NCI-H187 (cell line): ENCODE results near the gene MLEC.
A peak's percentile ranks its signal among the peaks of the same experiment; 100 is the strongest.
"Not testable (repeated sequence)": the region's sequence is repeated elsewhere in the genome, so short reads cannot be mapped to it uniquely, and the experiment has no call there.

Source experiments
- DNase-seq, 2 experiments: peaks; one replicate each; lab custom pipeline; 2025; lab: John Stamatoyannopoulos, UW

Gene MLEC

DNA sequence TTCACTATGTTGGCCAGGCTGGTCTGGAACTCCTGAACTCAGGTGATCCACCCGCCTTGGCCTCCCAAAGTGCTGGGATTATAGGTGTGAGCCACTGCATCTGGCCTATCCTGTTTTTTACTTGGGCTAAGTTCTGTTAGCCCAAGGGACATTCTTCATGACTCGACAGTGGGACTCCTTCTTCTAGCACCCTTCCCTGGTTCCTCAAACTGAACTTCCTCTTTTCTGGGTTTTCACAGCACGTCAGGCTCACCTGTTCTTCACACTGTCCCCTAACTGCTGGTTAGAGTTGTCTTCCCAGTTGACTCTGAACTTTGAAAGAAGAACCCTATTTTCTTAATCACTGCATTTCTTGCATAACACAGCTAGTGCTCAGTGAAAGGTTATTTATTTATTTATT, 24.1 kb upstream of the MLEC start:
- DNase-seq, result no peak

DNA sequence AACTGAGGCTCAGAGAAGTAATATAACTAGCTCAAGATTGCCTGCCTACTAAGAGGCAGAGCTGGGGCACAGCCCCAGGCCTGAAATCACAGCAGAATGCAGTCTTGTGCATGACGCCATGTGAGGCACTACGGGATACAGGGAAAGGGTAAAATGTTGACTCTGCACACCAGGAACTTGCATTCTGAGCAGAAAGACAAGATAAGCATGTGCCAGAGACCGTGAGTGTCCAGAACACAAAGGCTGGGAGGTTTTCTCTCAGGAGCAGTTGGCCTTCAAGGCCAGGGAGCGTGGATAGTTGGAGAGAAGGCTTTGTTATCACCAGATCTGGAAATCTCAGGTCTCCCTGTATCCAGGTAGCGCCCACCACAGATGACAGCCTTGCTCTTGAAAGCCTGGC, 23.2 kb upstream of the MLEC start:
- DNase-seq, result no peak

DNA sequence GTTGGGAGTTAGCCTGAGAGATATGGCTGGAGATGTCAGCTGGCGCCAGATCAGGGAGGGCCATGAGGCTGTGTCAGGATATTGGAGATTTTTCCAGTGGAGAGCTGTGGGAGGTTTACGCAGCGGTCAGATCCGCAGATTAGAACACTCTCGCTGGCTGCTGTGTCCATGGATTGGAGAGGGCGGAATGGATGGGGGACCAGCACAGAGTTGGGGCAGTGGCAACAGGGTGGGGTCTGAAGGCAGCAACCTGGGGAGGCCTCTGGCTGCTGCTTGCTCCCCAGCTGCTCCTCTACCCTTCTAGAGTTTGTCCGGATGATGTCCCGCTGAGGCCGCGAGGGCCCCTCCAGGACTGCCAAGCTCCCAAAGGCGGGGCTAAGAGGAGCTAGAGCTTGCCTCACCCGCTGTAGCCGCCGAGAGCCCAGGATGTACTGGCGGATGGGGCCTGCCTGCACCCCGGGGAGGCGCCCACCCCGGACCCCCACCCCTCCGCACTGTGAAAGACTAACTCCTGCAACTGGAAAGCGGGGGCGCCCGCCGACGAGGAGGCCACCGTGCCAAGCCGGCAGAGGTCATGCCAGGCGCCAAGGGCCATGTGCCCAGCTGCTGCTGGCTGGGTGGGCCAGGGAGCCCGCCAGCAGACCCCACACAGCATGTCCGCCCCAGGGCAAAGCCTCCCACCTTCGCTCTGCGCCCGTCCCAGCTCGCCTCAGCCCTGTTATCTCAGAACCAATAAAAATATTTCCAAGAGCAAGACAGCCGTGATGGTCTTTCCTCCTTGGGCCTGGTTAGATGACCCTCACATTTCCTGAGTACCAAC, 20.2 kb upstream of the MLEC start:
- no peak for DNase-seq

DNA sequence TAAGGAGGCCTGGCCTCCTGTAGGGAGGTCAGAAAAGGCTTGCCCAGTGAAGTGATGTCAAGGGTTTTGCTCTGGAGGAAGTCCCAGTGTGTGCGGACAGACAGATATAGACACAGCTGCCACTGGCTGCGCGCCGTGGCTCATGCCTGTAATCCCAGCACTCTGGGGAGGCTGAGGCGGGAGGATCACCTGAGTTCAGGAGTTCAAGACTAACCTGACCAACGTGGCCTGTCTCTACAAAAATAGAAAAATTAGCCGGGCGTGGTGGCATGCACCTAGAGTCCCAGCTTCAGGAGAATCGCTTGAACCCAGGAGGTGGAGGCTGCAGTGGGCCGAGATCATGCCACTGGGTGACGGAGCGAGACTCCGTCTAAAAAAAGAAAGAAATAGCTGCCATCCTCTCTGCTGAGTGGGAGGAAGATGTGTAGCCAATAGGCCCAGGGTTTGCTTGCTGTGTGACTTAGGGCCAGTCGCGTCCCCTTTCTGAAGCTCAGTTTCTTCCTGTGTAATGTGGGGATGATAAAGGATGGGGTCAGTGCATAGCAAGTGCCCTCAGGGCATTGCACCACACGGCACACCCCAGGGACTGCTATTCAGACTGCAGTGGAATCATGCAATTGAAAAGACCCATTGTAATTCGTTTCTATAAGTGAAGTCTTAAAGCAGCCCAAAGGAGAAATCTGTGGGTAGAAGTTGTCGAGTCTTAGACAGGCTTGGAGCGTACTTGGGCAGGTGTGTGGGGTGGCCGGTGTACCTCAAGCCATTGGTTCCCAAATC, 18.7 kb upstream of the MLEC start:
- no peak for DNase-seq

DNA sequence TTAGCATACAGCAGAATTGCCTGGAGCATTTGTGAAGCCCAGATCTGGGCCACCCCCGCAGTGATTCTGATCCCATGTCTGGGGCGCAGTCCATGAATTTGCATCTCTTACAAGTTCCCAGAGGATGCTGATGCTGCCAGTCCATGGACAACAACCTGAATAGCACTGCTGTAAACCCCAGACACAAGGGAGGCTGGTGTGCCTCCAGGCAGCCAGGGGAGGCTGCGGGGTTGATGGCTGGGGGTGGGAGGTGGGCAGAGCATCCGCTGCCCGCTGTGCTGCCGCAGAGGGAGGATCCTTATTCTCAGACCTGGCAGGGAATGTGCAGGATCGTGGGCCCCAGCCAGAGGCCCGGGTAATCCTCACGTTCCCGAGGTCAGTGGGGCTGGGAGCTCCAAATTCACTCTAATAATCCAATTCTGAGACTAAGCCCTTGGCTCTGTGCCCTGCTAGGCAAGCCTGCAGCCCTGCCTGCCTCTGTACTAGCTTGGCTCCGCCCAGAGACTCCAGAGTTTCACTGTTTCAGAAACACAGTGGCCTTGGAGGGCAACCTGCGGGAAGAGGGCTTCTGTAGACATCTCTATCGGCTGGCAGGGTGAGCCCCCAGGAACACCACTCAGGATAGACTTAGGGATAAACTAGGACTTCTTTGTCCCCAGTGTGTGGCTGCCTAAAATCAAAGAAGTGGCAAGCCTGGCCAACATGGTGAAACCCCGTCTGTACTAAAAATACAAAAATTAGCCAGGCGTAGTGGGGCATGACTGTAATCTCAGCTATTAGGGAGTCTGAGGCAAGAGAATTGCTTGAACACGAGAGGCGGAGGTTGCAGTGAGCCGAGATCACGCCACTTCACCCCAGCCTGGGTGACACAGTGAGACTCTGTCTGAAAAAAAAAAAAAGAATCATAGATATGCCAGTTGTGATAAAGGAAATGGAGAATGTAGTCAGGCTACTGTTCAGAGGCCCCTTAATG, 17.8 kb upstream of the MLEC start:
- no peak for DNase-seq

DNA sequence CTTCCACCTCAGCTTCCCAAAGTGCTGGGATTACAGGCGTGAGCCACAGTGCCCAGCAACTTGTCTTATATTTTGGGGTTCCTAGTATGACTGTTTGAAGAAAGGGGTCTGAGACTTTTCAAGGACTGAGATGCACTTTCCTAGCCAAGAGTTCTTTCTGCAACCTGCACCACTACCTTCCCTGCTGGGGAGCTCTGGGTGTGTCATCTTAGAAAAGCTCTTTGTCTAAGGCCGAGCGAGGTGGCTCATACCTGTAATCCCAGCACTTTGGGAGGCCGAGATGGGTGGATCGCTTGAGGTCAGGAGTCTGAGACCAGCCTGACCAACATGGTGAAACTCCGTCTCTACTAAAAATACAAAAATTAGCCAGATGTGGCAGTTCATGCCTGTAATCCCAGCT, 16.7 kb upstream of the MLEC start:
- not testable (repeated sequence) for DNase-seq

DNA sequence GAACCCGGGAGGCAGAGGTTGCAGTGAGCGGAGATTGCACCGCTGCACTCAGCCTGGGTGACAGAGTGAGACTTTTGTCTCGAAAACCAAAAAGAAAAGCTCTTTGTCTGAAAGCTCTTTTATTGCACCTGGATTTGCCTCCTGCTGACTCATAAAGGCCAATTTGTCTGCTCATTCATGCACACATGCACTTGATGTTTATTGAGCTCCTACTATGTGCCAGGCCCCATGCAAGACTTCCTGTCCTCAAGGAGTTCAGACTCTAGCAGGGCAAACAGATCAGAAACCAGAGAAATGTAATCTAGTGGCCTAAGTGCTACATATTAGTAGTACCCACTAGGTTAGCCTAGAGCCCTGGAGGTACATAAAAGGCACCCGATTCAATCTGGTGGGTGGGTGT, 16.3 kb upstream of the MLEC start:
- DNase-seq, result no peak

DNA sequence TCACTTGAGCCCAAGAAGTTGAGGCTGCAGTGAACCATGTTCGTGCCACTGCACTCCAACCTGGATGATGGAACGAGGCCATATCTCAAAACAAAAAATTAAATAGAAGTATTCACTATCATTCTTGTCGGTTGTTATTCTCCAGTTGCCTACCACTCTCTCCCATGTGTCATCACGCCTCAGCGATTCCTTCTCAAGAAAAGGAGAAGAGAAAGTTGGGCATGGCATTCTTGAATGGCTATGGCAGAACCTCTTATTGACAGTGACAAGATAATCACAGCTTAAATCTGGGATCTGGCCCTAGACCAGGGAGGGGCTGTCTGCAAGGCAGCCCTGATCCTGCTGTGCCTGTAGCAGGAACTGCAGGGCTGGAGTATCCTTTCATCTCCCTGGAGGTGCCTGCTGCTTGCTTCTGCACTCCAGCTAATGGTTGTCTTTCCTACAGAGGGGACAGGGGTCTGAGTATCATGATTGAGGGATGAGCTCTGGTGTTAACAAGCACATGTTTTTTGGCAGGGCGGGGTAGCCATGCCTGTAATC, 12.8 kb upstream of the MLEC start:
- no peak for DNase-seq

DNA sequence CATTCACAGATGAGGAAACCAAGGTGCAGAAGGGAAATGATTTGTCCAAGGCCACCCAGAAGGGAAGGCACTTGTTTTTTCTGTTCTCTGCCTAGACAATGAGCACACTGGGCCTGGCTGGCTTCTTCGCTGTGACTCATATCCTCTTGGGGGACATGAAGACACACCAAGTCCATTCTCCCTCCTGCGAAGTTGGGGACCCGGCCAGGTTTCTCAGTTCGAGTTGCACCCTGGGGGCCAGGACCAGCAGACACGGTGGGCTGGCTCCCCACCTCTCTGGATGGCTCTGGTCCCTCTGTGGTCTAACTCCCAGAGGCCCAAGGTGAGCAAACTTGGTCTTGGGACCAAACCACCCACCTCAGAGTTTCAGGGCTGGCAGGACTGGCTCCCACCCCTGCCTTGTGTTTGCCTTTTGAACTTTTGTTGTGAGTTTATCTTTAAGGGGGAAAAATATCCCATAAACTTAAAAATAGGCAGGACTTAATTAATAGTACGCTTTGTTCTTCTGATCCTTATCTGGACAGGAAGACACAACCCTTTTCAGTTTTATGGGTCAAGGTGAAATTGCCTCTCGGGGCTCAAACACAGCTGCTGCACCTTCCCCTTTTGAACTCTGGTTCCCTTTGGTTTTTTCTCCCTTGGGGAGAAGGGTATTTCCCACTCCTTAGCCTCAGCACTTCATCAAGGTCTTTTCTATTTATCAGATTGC, 9.0 kb upstream of the MLEC start:
- no peak for DNase-seq

DNA sequence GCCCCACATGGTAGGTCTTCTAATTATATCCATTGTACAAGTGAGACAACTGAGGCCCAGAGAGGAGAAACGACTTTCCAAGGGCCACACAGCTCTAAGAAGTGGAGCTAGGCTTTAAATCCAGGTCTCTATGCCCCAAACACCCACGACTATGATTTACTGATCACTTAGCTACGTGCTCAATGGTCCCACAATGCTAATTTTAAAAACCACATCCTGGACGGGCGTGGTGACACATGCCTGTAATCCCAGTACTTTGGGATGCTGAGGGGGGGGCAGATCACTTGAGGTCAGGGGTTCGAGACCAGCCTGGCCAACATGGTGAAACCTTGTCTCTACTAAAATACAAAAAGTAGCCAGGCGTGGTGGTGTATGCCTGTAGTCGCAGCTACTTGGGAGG, 8.4 kb upstream of the MLEC start:
- DNase-seq, result no peak

DNA sequence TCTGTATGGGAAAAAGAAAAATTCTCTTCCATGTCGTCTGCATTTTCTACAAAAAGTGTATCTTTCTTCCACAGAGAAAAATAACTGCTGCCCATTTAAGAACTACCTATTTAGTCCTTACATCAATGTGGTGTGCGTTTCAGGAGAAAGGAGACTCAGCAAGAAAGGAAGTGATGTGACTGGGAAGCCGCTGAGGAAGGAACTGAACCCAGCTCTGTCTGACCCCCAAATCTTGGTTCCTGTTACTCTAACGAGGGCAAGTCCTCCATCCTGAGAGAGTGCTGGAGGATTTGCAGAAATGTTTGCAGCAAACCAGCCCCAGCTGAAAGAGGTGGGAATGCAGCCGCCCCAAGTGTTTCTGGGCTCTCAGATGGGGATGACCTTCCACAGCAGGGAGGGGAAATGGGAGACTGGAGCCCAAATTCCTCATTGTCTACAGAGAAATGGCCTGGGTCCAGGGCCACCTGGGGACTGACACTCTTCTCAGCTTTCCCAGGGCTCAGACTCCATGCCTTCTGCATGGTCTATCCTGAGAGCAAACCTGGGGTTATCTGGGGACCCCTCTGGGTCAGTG, 6.7 kb upstream of the MLEC start:
- DNase-seq, result no peak

DNA sequence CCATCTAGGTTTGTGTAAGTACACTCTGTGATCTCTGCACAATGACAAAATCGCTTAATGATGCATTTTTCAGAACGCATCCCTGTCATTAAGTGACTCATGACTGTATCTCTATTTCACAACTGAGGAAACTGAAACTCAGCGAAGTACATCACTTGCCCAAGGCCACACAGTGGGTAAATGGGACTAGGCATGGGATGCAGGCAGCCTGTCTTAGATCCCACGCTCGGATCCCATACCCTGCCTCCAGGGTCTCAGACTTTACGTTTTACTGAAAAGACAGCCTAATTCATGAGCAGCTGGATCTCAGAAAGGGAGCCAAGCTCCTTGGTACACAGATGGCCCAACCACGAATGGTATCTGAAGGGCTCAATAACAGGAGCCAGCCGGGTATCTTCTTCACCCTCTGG, 2.4 kb upstream of the MLEC start:
- DNase-seq, result no peak

DNA sequence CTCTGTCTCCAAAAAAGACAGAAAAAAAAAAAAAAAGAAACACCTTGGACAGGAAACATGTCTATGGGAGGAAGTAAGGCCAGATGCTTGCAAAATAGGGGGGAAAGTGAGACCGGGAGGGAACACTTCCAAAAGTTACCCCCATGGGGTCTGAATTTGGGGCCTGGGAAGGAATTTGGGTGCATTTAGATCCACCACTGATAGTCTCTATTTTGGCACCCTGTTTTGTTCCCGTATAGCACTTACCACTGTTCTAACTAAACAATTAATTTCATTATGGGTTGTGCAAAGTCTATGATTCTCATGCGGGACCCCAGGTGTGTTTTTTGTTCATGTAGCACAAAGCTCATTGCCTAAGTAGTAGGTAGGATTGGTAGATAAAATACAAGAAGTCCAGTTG, 1.4 kb upstream of the MLEC start:
- DNase-seq, result no peak

DNA sequence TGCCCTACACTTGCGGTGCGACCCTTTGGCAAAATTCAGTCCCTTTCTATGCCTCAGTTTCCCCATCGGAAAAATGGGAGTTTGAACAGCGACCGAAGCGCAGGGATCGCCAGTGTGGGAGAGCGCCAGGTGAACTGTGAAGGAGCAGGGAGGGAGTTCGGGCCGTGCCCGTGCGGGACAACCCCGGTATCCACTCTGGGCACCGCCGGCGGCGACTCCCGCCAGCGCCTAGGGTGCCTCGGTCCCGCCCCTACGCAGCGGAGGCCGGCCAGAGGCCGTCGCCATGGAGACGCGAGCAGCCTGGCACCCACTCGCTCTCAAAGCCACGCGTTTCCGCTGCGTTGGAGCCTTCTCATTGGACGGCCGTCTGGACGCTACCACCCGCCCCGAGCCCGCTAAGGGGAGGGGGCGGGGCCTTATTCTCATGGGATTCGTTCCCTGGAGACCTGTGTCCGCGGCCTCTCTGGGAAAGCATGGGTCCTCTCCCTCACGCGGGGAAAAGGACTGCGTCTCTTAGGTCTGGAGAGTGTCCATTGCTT, 729 bp upstream of the MLEC start:
- peak; percentile 98 to 100 for DNase-seq

DNA sequence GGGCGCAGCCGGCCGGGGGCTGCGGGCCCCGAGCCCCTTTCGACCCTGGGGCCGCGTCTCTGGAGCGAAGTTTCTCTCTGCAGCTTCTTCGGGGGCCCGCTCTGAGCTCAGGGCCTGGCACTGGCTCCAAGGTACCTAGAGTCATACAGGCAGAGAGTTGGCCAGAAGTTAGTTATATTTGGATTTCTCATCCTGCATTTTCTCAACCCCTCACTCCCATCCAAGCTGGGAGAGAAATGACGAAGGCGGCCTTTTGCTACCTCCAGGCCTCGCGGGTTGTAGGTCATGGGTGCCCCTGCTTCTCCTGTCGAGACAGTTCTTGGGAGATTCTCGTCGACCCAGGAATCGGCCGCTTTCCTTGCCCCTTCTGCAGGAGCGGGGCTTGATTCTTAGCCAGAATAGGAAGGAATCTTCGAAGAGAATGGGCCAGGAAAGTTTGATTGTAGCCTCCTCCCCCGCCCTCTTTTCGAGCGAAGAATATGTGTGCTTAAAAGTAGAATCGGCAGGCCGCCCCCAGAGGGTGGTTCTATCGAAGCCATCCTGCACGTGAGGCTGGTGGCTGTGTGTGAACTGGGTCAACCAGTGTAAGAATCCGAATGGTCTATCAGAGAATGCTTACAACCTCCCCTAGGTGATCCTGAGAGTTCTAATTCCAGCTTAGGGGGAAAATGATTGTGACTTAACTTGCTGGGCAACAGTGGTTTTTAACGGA, 785 bp downstream of the MLEC start:
- no peak for DNase-seq

DNA sequence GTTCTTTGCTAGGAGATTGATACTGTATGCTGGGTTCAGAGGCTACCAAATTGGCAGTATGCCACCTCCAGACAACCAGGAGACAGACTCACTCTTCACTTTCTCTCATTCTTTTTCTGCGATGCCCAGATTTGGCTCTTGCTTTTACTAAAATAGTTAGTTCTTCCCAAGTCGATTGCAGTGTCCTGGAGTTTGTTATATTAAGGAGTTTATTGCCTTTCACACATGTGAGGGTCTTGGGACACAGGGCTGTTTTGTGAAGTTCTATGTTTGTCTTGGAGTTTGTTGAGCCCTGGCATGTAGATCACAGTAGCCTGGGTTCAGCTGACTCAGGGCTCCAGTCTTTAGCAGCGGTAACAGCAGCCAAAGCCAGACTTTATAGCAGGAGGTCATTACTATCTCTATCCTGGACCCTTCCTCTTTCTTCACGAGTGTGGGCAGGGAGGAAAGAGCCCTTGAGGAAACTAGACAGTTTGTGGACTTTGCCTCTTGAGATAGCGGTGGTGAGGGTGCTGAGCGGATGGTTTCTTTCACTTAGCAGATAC, 1.6 kb downstream of the MLEC start:
- no peak for DNase-seq

DNA sequence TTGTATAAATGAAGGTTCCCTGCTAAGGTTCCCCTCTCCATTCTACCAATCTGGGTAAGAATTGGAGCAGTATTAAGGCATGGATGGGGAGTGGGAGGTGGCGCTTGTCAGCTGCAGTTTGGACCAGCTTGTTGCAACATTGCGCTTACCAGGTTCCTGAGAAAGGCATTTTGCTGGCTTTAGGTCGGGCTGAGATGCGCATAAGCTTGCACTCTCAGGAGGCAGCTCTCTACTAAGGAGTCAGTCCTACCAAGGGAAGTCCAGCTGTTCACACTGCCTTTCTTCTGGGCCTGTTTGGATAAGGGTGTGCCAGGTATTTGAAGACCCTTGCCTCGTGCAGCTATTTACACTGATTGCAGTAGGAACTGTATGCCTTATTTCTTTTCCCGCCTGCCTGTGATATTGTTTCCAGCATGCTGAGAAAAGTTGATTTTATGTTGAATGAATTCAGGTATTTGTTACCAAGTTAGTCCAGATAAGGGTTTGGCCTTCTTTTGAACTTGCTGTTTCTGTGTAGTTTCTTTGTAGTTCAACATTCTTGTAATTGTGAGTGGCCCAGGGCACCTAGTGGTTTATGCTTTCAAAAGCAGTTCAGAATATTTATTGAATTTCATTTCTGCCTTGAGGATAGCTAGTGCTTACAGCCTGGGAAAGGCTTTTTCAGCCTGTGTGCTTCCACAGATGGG, 2.6 kb downstream of the MLEC start:
- no peak for DNase-seq

DNA sequence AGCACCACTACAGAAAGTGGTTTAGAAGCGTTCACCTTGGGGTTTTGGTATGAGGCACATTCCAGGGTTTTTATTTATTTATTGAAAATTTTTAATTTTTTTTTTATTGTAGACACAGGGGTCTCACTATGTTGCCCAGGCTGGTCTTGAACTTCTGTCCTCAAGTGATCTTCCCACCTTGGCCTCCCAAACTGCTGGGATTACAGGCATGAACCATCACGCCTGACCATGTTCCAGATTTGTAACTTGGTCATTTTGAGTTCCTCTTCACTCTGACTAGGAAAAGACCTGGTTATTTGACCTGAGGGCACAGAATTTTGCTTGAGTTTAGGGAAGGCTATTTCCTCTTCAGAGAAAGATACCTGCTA, 3.1 kb downstream of the MLEC start:
- no peak for DNase-seq

DNA sequence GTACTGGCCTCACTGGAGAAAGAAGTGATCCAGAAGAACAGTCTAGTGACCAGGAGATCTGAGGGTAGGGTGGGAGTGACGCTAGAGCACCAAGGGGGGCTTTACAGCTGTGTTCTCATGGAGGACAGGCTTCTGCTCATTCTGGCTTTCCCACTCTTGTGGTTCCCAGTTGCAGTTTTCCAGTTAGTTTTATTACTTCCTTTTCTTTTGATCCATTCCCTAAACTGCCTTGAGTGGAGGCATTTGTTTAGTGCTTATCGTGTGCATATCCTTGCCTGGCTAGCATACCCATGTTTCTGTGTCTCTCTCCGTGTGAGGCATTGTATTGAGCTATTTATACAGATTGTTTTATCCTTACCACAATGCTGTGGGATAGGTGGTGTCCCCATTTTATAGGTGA, 4.0 kb downstream of the MLEC start:
- DNase-seq, result no peak
